Adrenal gland (tissue), 12 donors: Measurements from ENCODE around the gene LBX1. TPM values are rescaled to one million over a fixed set of nuclear protein-coding genes. Genes with fewer than 3 reads are reported as not detected.

Experiments
- DNase-seq, 7 donors: peaks; one replicate each; pipeline ENCODE4 v3.0.0-alpha.2; 2019 to 2020
- H3K27ac ChIP-seq, 5 donors: fragments of 200-600 bp; sonication (generic) in 4 of 5; 1 replicate in 3 of 5; 2 replicates in 2 of 5; pipeline versions ENCODE4 v1.5.1 to v1.8.0; 2016 to 2020; ENCODE audit warnings: mild to moderate bottlenecking in 1 of 5
- H3K27me3 ChIP-seq: fragments of 200-600 bp; 2 replicates; pipeline ENCODE4 v1.8.0; 2021
- H3K36me3 ChIP-seq, 2 donors: fragments of 200-600 bp; replicated peaks in 1 of 2; 1 replicate in 1 of 2; 2 replicates in 1 of 2; pipeline versions ENCODE4 v1.5.1 to v1.8.0; 2018 to 2022
- H3K4me1 ChIP-seq, 2 donors: fragments of 200-600 bp; replicated peaks in 1 of 2; 1 replicate in 1 of 2; 2 replicates in 1 of 2; pipeline versions ENCODE4 v1.5.1 to v1.8.0; 2018 to 2021
- H3K4me3 ChIP-seq, 4 donors: fragments of 200-600 bp; sonication (generic) in 3 of 4; one replicate each; pipeline ENCODE4 v1.5.1; 2016 to 2018
- H3K9me3 ChIP-seq, 3 donors: fragments of 200-600 bp; sonication (generic) in 1 of 3; replicated peaks in 1 of 3; 1 replicate in 2 of 3; 2 replicates in 1 of 3; pipeline versions ENCODE4 v1.5.1 to v1.8.0; 2016 to 2021
- POLR2A ChIP-seq, 2 donors: fragments of 450-650 bp; IDR thresholded peaks; one replicate each; pipeline ENCODE4 v1.6.1; 2017; ENCODE audit warnings: antibody characterized with exemption in 2 of 2, mild to moderate bottlenecking in 2 of 2, moderate library complexity in 1 of 2
- WGBS, 4 donors: extraction: QIAGEN DNeasy Blood & Tissue Kit in 2 of 4; methylation state at CpG; one replicate each; pipeline versions ENCODE4 v1.1.5 to v1.1.7; 2013 to 2017; 5-methylcytosine and 5-hydroxymethylcytosine counted together
- intact Hi-C, 2 donors: fragments of 100-400 bp; cut with DNase I; formaldehyde crosslinking; loops; one replicate each; pipeline versions ENCODE4 v1.14.1 to v1.15.0; 2022 to 2023
- polyA plus RNA-seq, 3 donors: library from polyadenylated mRNA; stranded (reverse); fragments of 200-250 nt in 2 of 3; fragments of 350-450 nt in 1 of 3; fragmentation: Illumina TruSeq in 1 of 3; extraction: RNeasy Lipid Tissue Mini Kit (QIAGEN cat#74804) in 1 of 3; gene quantifications; one replicate each; pipeline ENCODE4 v1.2.3, GENCODE V29; 2013 to 2014
- total RNA-seq, 9 donors: library from RNA; depleted of rRNA in 4 of 9; stranded (reverse); fragments of >200 nt in 4 of 9; fragments of 120-200 nt in 1 of 9; fragmentation: NEBNext Ultra II Directional in 1 of 9; extraction: Animal tissue kit (Norgen Biotek cat#: 25700) in 1 of 9; gene quantifications; one replicate each; pipeline versions ENCODE4 v1.1.0 to v1.2.4, GENCODE V29; 2013 to 2023
- TF ChIP-seq, protein P1 (sequence below), 6 experiments: fragments of 450-650 bp in 4 of 6; fragments of 200-600 bp in 2 of 6; sonication (generic) in 1 of 6; IDR thresholded peaks; 1 replicate in 5 of 6; 2 replicates in 1 of 6; pipeline versions ENCODE4 v1.5.1 to v1.8.0; 2016 to 2021; ENCODE audit warnings: antibody characterized with exemption in 6 of 6, mild to moderate bottlenecking in 2 of 6, moderate library complexity in 1 of 6
- donor health status: healthy with polysubstance abuse.
- donor health status: Bipolar disorder and iron deficiency.
- donor health status: DM: yes; HTN: yes; CAD: no.
- donor health status: DM: no; HTN: no; CAD: no.
- donor health status: DM: no; HTN: no; CAD: no.
- donor health status: DM: yes; HTN: yes; CAD: no.

LBX1 gene
- total and polyA plus RNA-seq, 12 donors, result 0.14 TPM; not detected in 11

DNA sequence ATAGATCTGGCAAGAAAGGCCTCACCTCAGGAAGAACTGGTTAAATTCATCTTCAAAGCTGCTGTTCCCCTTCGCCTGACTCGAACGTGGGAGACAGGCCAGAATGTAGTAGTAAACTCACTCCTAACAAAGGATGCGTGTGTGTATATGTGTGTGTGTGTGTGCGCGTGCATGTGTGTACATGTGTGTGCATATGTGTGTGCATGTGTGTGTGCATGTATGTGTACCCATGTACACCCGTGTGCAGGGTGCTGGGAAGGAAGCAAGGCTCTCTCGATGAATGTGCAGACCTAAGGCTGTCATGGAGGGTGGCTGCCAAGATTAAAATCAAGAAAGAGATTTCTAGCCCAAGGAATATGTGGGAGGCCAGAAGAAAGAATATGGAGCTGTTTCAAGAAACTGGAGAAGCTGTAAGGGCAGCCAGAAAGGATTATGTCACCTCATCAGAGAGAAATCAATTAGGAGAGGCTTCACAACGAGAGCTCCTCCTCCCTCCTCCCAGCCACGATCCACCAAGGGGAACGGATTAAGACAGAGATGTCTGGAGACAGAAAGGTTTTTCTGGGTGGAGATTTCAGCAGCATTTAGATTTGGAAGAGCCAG lies 34.0 kb upstream of the LBX1 start:
- 67 to 71% (median 68%) methylated on average over 11 of the region's 11 CpGs for WGBS, 4 donors
- intact Hi-C loops, result no loop called here
- Histone ChIP-seq H3K4me3 (no peak overlapping the region), H3K9me3 (peaks cover 0 to 3% (median 0%) of the 10 kb centered on the region in 3 donors), H3K36me3 (no peaks in the 10 kb centered on the region), H3K4me1 (no peaks in the 10 kb centered on the region), H3K27me3 (peaks cover 11% of the 10 kb centered on the region), H3K27ac (no peak overlapping the region)
- TF ChIP-seq POLR2A (IDR thresholded peaks at IDR 0.05), result no peak
- TF ChIP-seq, protein P1, sequence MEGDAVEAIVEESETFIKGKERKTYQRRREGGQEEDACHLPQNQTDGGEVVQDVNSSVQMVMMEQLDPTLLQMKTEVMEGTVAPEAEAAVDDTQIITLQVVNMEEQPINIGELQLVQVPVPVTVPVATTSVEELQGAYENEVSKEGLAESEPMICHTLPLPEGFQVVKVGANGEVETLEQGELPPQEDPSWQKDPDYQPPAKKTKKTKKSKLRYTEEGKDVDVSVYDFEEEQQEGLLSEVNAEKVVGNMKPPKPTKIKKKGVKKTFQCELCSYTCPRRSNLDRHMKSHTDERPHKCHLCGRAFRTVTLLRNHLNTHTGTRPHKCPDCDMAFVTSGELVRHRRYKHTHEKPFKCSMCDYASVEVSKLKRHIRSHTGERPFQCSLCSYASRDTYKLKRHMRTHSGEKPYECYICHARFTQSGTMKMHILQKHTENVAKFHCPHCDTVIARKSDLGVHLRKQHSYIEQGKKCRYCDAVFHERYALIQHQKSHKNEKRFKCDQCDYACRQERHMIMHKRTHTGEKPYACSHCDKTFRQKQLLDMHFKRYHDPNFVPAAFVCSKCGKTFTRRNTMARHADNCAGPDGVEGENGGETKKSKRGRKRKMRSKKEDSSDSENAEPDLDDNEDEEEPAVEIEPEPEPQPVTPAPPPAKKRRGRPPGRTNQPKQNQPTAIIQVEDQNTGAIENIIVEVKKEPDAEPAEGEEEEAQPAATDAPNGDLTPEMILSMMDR (IDR thresholded peaks at IDR 0.05), result no peak
- no peak for DNase-seq

DNA sequence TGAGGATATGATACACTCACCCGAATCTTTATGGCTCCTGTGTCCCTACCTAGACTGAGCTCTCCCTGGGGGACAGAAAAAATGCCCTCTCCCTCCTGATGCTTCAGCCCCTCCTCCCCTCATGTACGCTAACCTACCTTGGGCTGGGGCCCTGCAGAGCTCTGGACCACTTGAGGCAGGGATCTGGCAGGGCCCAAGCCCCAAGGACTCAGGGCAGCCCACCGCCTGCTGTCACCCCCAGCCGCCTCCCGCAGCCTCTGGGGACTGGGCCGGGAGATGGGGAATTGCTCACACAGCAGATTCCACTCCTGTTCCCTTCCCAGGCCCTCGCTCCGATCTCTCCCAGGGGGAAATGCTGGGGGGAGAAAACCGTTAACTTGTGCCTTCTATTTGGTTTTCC lies 32.9 kb upstream of the LBX1 start:
- intact Hi-C loops, result no loop called here
- Histone ChIP-seq H3K4me3 (no peak overlapping the region), H3K9me3 (peaks cover 0 to 6% (median 0%) of the 10 kb centered on the region in 3 donors), H3K4me1 (no peaks in the 10 kb centered on the region), H3K27ac (no peak overlapping the region), H3K36me3 (no peaks in the 10 kb centered on the region), H3K27me3 (peaks cover 11% of the 10 kb centered on the region)
- no peak for DNase-seq
- 63 to 75% (median 71%) methylated on average over 5 to 9 of the region's 9 CpGs for WGBS, 4 donors
- no peak for TF ChIP-seq POLR2A (IDR thresholded peaks at IDR 0.05)
- TF ChIP-seq, protein P1 (IDR thresholded peaks at IDR 0.05), result no peak

DNA sequence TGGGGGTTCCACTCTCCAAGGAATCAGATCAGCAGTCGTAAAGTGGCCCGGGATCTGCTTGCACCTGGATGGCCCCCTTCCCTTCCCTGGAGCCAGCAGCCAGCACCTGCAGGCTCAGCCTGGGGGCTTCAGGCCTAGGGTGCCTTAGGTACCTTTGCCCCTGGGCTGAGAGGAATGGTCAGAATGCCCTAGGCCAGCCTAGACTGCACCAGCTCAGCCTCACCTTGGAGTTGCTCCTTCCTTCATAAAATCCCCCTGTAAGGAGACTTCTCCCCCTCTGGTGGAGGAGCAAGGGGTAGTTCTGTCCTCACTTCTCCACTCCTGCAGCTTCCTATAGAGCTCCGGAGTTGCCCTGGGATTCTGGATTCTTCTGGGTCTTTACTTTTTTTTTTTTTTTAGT lies 32.4 kb upstream of the LBX1 start:
- TF ChIP-seq, protein P1 (IDR thresholded peaks at IDR 0.05), result no peak
- no peak for TF ChIP-seq POLR2A (IDR thresholded peaks at IDR 0.05)
- DNase-seq, result no peak
- peaks cover 11% of the 10 kb centered on the region for H3K27me3 ChIP-seq
- no peaks in the 10 kb centered on the region for H3K36me3 ChIP-seq
- H3K27ac ChIP-seq, result no peak overlapping the region
- intact Hi-C loops, result no loop called here
- no peaks in the 10 kb centered on the region for H3K4me1 ChIP-seq
- 67 to 80% (median 71%) methylated on average over 3 of the region's 3 CpGs for WGBS, 4 donors
- H3K4me3 ChIP-seq, result no peak overlapping the region
- H3K9me3 ChIP-seq, result peaks cover 0 to 6% (median 0%) of the 10 kb centered on the region in 3 donors

DNA sequence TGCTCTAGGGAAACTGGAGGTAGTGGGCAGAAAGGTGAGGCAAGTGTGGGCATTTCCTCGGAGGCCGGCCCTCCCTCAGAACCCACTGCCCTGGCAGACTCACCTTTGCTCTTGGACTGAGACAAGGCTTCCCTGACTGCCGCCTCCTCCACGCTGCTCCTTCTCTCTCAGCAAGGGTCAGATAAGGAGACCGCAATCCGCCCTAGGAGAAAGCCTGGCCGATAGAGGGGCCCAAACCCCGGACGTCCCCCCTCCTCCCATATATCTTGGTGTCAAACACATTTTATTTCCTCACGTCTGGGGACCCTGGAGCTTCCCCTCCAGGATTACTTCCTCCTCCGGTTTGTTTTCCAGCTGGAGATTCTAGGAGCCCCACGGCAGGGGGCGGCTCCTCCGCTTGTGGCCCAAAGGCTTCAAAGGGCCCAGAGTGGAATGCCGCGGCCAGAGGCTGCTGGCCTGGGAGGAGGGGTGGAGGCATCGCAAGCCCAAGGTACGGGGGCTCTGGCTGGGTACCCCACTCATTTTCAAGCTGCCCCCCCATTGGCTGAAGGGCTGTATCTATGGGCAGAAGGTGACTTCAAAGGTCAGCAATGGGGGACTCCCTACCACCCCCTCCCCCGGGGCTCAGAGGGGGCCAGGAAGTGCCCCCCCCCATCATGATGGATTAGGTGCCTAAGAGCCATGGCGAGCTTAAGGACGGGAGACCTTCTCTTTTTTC lies 31.7 kb upstream of the LBX1 start:
- H3K27me3 ChIP-seq, result peaks cover 11% of the 10 kb centered on the region
- intact Hi-C loops, result no loop called here
- 33 to 47% (median 42%) methylated on average over 16 to 21 of the region's 21 CpGs for WGBS, 4 donors

More for the DNA sequence above, 31.7 kb upstream of the LBX1 start:
- Histone ChIP-seq H3K9me3 (peaks cover 0 to 6% (median 0%) of the 10 kb centered on the region in 3 donors), H3K27ac (no peak overlapping the region), H3K36me3 (no peaks in the 10 kb centered on the region), H3K4me3 (no peak overlapping the region), H3K4me1 (no peaks in the 10 kb centered on the region)
- TF ChIP-seq, protein P1 (IDR thresholded peaks at IDR 0.05), result no peak
- no peak for TF ChIP-seq POLR2A (IDR thresholded peaks at IDR 0.05)
- no peak for DNase-seq
